HG02884 (cell line): Measurements from ENCODE around the gene UMOD.
"Not testable (repeated sequence)": the region's sequence is repeated elsewhere in the genome, so short reads cannot be mapped to it uniquely, and the experiment has no call there.

Experiments
- ATAC-seq: cut with Tn5 transposase; IDR thresholded peaks from one replicate; pipeline ENCODE4 v1.9.1; 2021; ENCODE audit warnings: mild to moderate bottlenecking, moderate library complexity; ENCODE audit not compliant: unreplicated experiment

The UMOD gene

DNA sequence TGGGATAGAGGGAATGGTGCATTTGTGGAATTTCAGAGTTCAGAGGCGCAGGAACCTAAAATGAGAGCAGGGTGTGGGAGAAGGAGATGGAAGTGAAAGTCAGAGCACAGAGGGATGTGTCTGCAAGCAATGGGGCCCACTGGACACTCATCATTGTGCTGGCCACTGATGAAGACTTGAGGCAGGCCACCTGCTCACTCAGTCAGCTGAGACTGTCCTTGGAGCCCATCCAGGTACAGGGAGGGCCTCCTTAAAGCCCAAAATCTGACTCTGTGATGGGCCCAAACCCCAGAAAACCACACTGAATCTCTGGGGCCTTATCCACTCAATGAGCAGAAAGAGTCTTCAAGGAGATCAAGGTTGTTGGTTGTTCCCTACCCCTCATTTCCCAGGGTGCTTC lies 30.8 kb downstream of the UMOD start:
- no peak for ATAC-seq

DNA sequence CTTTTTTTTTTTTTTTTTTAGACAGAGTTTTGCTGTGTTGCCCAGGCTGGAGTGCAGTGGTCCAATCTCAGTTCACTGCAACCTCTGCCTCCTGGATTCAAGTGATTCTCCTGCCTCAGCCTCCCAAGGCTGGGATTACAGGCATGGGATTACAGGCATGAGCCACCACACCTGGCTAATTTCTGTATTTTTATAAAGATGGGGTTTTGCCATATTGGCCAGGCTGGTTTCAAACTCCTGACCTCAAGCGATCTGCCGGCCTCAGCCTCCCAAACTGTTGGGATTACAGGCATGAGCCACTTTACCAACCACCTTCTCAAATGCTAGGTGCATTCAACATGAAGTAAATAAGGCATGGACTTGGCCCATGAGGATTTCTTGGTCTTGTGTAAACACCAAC lies 31.5 kb downstream of the UMOD start:
- ATAC-seq = not testable (repeated sequence)

DNA sequence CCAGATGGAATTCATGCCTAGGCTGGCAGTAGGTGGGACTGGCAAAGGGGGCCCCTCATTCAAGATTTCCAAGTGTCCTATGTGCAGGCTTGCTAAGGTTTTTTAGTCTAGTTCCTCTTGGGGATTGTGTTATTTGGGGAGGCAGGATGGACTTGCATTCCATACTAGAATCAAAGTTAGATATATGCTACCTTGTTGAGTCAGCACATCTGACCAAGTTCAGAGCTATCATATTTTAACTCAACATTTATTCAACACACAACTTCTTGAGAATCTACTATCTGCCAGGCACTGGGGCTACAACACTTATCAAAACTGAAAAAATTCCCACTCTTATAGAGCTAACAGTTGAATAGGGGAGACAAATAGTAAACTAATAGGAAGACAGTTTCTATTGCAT lies 31.9 kb downstream of the UMOD start:
- no peak for ATAC-seq

DNA sequence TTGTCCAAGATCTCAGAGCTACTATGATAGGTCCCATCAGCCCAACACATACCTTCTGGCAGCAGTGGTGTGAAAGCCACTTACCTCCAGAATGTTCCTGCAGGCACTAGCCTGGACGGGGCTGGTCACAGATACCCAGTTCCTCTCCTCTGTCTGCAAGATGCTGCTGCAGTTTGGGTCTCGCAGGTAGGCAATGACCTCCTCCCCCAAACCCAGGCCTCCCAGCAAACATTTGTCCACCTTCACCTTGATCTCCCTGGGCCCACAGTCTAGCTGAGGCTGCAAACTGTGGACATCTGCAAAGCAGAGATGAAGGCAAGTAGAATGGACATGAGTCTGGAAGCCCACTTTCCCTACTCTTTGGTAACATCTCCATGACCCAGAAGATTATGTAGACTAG lies 32.3 kb downstream of the UMOD start:
- ATAC-seq = no peak

DNA sequence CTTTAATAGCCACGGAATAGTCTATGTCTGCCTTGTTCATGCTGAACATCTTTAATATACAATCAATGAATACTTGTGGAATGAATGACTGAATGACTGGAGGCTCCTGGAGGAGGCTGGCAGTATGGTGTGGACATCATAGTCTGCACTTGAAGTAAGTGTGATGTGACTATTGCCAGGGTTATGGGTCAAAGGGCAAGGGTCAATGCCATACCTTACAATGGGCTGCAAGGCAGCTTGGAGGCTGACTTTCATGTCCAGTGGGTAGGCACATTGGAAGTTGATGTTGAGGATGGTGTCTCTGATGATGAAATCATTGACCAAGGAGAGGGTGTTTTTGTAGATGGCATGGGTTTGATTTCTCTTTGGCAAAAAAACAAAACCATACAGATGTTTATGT lies 33.1 kb downstream of the UMOD start:
- ATAC-seq = no peak

DNA sequence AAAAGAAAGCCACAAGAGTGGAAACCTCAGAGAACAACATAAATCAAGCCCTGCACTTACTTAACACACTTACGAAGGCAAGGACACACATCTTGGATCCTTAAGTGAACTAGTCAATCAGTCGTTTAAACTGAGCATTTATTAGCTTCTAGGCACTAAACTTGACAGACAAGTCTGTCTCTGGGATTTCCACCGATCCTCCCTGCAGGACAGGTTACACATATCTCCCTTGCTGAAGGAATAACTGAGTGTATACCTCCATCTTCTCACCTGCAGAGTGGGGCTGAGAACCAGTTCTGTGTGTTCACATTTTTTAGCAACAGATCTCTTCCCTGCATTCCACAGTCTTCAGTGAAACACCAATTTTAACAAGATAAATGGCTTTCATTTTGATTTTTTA lies 34.1 kb downstream of the UMOD start:
- ATAC-seq = no peak

DNA sequence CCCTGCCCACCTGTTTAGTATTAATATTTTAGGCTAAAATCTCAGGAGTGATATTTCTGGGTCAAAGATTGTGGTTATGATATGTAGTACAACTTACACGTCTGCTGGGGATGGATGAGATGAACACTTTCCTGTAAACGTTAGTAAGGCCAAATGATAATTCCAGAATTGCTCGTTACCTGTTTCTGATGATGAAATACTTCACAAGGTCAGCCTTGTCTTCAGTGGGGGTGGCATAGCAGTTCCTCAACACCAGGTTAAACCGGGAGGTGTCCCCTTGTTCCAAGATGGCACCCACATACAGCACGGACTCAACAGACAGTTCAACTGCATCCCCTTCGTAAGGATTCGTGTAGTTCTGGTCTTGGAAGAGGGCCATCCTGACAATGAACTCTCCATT lies 34.5 kb downstream of the UMOD start:
- ATAC-seq = no peak

DNA sequence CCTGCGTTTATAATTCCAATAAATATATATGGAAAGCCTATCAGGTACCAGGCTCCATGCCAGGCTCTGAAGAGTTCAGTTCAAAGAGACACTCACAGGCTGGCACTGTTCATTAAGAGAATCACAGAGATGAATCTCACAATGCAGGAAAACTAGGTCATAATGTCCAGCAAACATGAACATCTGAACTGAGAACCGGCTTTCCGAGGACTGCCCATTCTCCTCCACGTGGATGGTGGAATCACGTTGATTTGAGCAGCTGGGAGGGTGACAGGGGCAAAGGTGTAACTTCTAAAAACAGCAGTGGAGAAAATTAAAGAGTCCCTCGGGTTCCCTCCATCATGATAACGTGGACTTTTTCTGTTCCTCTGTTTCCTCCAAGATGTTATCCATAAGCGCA lies 35.4 kb downstream of the UMOD start:
- ATAC-seq = no peak

DNA sequence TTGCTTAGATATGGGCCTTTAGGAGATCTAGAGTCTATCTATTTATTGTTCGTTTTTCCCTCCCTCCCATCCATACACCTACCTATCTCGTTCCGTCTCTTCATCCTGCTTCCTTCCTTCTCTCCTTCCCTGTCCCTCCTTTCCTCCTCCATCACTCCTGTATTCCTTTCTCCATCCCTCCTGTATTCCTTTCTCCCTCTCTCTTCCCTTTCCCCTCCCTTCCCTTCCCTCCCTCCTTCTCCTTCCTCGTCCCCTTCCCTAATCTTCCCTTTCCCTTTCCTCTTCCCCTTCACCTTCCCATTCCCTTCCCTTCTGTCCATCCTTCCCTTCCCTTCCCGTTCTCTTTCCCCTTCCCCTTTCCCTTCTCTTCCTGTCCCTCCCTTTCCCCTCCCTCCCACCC lies 35.8 kb downstream of the UMOD start:
- no peak for ATAC-seq

DNA sequence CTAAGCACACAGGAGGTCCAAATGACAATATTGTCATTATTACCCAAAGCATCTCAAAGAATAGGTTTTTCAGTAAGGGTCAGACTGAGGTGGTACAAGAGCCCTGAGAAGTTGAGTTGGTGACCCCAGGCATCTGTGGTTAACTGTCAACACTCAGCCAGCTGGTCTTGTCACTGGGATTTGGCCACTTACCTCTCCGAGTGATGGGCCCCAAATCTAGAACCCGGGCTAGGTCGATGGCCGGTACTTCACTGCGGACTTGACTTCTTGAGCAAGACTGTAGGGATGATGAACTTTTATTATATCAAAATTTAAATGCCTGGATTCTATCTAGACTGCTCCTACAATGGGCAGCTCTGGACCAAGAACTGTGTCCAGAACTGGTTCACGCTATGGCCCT lies 36.8 kb downstream of the UMOD start:
- ATAC-seq = no peak

DNA sequence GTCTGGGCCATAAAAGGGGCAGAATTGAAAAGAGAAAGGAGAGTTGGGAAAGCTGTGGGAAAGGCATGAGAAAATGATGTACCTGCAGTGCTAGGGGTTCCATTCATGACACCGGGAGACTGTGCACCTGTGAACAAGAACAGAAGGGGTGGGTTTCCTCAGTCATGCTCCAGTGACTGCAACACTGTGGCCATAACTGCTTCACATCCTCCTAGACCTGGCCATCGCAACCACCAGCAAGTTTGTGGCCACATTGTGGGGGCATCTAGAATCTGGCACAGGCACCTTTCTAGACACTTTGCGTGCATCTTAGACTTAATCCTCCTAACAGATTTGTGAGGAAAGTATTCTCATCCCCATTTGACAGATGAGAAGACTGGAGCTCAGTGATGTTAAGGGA lies 37.9 kb downstream of the UMOD start:
- ATAC-seq = no peak

DNA sequence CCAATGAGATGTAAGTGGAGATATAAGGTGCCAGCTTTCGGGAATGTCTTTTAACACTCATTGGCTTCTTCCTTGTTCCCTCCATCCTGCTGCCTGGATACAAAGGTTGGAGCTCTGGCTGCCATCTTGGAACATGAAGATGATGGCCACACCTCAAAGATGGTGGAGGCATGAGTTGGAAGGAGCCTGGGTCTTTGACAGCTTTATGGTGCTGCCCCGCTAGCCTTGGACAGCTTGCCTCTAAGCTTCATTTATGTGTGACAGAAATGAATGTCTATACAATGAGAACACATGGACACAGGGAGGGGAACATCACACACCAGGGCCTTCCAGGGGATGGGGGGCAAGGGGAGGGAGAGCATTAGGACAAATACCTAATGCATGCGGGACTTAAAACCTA lies 38.8 kb downstream of the UMOD start:
- no peak for ATAC-seq

DNA sequence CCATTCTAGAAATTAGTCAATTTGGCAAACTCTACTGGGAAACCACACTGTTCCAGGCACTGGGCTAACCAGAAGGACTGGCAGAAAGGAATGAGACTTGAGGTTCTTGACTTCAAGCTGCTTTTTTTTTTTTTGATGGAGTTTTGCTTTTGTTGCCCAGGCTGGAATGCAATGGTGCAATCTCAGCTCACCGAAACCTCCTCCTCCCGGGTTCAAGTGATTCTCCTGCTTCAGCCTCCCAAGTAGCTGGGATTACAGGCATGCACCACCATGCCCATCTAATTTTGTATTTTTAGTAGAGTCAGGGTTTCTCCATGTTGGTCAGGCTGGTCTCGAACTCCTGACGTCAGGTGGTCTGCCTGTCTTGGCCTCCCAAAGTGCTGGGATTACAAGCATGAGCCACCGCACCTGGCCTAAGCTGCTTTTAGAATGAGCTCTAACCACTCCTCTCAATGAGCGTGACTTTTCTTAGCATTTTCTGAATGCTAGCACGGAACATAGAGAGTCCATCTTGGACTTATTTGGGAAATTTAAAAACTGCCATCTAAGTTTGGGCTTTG lies 39.9 kb downstream of the UMOD start:
- ATAC-seq = not testable (repeated sequence)

DNA sequence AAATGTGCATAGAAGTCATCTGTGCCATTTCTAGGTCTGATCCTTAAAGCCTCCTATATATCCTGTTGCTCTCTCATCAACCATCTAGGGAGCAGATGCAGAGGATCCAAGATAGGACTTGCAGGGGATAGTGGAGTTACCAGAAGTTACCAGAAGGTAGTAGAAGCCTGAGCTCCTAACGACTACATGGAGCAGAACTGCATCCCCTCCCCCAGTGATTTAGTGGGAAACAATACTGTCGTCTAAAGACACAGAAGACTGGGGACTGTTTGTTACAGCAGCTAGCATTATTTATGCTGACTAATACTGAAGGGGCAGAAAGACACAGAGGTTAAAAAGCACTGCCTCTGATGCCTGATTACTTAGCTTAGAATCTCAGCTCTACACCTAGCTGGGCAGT lies 41.0 kb downstream of the UMOD start:
- no peak for ATAC-seq

DNA sequence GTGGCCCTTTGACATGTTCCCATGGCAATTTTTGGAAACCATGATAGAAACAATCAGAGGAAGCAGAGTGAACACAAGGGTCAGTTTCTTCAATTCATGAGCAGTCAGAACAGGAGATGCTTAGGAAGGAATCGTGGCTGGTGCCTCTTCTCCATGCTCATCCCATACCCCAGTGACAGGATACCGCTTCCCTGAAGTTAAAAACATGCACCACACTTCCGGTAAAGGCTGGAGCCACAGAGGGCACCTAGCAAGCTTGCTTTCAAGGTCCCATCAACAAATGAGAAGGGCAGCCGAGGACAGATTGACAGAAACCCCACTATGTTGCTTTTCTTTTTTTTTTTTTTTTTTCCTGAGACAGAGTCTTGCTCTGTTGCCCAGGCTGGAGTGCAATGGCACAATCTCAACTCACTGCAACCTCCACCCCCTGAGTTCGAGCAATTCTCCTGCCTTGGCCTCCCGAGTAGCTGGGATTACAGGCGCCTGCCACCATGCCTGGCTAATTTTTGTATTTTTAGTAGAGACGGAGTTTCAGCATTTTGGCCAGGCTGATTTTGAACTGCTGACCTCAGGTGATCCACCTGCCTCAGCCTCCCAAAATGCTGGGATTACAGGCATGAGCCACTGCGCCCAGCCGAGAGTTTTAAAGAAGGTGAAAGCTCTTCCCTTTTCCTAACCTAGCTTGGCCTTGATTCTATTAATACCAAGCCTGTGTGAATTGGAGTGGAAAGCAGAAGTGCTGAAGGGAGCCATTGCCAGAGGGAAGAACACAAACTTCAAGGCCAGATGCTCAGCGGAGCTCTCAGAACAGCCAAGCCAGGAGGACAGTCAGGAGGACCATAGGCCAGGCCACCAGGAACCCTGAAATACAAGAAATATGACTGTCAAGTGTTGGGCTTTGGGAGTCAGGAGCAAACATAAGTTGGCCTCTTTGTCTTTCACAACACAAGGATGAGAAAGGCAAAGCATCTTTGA lies 41.8 kb downstream of the UMOD start:
- ATAC-seq = no peak

DNA sequence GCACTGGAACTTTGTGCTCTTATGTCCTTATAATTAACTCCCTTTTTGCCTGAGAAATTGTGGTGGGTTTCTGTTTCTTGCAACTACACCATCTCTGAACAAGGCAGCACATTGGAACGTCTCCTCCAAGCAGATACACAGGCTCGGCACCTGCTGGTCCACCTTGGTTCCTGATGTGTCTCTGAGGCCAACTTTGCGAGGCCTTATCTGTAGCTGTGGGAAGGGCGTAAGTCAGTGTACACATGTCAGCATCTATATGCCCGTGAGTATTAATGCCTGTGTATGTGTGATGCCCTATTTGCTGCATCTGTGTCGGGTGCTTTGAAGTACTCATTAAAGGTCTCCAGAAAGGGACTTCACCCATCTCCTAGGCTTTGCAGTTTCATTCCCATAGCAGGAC lies 42.7 kb downstream of the UMOD start:
- ATAC-seq = no peak

DNA sequence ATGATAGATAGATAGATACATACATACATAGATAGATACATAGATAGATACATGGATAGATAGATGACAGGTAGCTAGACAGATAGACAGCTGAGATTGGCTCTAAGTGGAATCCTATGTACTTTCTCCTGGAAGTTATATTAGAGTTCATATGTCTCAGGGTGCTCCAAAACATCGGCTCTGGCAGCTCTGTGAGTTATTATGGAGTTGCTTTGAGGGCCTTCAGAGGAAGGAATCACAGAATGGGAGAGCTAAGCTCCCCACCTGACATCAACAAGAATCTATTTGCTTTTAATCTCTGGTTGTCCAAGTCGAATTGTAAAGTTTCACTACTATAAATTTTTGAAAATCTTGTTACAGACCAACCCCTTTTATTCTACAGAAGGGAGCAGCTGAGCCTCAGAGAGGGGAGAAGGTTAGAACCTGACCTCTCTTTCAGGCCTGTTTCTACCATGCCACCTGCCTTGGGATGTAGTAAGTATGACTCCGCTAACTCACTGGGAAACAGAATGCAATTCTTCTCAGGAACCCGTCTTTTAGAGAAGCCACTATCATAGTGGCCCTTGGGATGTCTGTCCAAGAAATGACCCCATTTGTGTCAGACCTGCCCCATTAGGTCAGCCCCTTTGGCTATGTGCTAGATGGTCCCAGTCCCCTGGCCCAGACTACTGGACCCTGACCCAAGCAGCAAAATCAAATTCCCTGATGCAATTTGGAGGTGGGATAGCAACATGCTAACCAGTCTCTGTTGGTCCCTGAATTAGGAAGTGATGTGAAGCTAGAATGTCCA lies 43.5 kb downstream of the UMOD start:
- no peak for ATAC-seq

DNA sequence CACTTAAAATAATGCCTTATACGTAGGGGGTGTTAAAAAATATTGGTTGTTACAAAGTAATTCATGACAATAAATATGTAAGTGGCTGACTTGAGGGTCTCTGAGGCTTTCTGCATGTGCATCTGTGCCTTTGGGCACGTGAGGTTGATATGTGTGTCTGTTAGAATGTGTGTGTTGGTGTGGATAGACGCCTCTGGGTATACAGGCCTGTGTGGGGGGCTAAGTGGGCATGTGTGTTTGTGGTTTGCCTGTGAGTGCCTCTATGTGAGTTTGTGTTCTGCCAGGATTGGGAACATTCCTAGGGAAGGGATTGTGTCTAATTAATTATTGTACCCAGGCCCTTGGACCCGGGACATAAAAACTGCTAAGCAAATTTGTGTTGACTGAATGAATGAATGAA lies 44.2 kb downstream of the UMOD start:
- ATAC-seq = no peak

DNA sequence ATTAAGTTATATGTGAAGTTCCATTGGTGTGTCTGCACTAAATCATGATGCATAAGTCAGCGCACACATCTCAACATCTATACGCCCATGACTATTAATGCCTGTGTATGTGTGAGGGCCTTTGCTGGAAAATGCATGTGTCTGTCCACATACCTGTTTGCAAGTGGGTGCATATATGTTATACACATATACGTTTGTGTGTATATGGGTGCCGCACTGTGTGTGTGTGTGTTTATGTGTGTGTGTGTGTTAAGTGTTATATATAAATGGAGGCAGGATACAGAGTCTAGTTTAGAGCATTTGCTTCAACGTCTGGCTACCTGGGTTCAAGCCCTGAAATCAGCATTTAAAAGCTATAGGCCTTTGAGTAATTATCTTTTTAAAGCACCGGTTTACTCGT lies 44.7 kb downstream of the UMOD start:
- no peak for ATAC-seq

DNA sequence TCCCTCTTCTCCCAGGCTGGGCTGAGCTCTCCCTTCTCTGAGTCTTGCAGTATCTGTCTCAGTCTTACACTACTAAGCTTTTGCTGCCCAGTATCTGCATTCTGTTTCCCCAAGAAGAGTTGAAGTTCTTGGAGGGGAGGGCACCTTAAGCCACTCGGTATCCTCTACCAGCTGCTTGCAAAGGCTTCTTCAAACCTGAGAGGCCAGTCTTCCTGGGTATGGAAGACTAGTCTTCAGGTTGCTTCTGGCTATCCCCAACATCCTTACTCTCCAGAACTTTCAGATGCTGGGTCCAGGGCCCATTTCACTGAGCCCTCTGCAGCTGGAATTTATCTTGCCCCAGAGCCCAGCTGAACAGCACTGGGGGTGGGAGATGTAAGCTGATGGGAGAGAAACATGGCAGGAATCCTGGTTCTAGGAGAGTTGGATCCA lies 45.3 kb downstream of the UMOD start:
- no peak for ATAC-seq

DNA sequence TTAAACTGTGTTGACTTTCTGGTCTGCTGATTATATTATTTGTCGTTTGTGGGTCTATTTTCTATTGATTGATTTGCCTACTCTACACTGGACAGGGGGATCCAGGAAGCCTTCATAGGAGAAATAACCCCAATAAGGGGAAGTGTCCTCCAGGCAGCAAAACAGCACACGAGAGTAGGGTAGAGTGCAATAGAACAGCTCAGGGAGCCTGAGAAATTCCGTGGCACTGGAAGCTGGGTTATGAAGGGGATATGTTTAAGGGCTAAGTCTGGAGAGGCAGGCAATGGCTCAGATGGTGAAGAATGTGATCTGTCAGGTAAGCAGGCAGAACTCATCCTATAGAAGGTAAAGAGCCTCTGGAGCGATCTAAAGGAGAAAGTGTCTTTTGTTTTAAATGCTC lies 46.1 kb downstream of the UMOD start:
- ATAC-seq = no peak

DNA sequence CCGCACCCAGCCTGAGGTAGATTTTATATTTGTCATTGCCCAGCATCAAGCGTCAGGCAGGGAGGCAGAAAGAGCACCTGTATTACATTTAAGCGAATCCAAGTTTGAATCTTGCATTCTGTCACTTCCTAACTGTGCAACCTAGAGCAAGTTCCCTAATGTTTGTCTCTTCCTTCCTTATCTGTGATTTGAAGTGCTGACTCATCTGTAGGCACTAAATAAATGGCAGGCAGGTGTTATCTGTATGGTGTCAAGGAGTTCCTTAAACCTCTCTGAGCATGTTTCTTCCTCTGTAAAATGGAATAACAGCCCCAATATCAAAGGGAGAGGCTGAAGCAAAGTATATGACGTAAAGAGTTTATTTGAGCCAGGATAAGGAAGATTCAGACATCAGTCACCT lies 49.5 kb downstream of the UMOD start:
- ATAC-seq = no peak
